ENCODE results near the gene TNS2. TPM values are rescaled to one million over a fixed set of nuclear protein-coding genes. Genes with fewer than 3 reads are reported as not detected.
"Not testable (repeated sequence)": the region's sequence is repeated elsewhere in the genome, so short reads cannot be mapped to it uniquely, and the experiment has no call there.

The TNS2 gene
- total RNA-seq, 2 experiments from 2014 or later, result 0.77 to 2.4 TPM

DNA sequence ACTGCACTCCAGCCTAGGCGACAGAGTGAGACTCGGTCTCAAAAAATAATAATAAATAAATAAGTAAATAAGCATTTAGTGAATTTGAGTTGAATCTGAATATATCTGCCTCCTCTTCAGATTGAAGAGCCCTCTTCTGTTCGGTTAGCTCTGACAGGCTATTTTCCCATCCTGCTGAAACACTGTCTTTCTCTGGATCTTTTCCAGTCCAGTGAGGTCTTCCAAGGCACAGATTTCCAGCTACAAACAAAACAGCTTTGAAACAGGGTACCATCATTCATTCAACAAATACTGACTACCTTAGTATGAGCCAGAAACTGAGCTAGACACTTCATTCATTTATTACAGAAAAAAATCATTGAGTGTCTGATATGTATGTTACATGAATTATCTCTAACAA, 36.5 kb downstream of the TNS2 start:
- Mint-ChIP-seq H3K36me3 (ENCODE audit: low read depth) (no peaks in the 10 kb centered on the region), H3K27me3 (no peaks in the 10 kb centered on the region), H3K4me1 (peaks cover 8% of the 10 kb centered on the region), H3K27ac (no peak overlapping the region), H3K4me3 (no peak overlapping the region), H3K9me3 (ENCODE audit: low read depth) (no peaks in the 10 kb centered on the region)
- ATAC-seq, result no peak
- ChIA-PET CTCF (interaction anchor here (0.6 to 14.8 kb wide), 7 partner anchors 9 to 48 kb away, joined by 3 to 155 read pairs (median 4); partner anchors contain the start of gene SOAT2), POLR2A (no interaction called here)
- DNase-seq, result no peak
- intact Hi-C loops (cut with DNase I, micrococcal nuclease), result no loop called here

GRCh38 chr12:53090105-53090504, 40.2 kb downstream of the TNS2 start:
- Mint-ChIP-seq H3K4me1 (no peaks in the 10 kb centered on the region), H3K27ac (no peak overlapping the region), H3K36me3 (ENCODE audit: low read depth) (no peaks in the 10 kb centered on the region), H3K4me3 (no peak overlapping the region), H3K27me3 (peaks cover 2% of the 10 kb centered on the region), H3K9me3 (ENCODE audit: low read depth) (no peaks in the 10 kb centered on the region)
- intact Hi-C loops (cut with DNase I, micrococcal nuclease), result no loop called here
- ChIA-PET POLR2A (interaction anchor here (0.8 kb wide), 1 partner anchor 28 kb away, joined by 4 read pairs; no protein-coding TSS in a partner anchor), CTCF (interaction anchor here (1.0 to 1.3 kb wide), 2 partner anchors 13 to 24 kb away, joined by 4 to 8 read pairs; partner anchors contain the start of gene SOAT2)
- DNase-seq (no peak), ATAC-seq (no peak)

DNA sequence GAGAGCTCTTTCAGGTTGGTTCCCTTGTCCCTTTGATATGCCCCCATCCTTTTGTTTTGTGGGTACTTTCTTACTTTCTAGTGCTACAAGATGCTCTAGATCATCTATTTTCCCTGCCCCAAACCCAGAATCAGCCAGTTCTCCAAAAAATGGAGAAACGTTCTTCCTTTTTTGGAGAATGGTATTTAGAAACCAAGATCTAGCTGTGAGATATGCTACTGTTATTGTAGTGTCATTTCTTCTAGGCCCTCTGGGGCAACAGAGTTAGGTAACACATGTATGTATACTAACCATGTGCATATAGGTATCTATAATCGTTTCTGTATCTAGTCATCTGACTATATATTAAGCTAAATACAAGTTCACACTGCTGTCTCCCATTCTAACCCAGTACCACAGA, 40.7 kb downstream of the TNS2 start:
- intact Hi-C loops (cut with DNase I, micrococcal nuclease), result no loop called here
- POLR2A ChIA-PET, result interaction anchor here (0.8 kb wide), 1 partner anchor 29 kb away, joined by 4 read pairs; no protein-coding TSS in a partner anchor
- Mint-ChIP-seq H3K4me1 (no peaks in the 10 kb centered on the region), H3K36me3 (ENCODE audit: low read depth) (no peaks in the 10 kb centered on the region), H3K4me3 (no peak overlapping the region), H3K27ac (no peak overlapping the region), H3K9me3 (ENCODE audit: low read depth) (no peaks in the 10 kb centered on the region), H3K27me3 (peaks cover 2% of the 10 kb centered on the region)
- CTCF ChIA-PET, result interaction anchor here (1.0 to 1.3 kb wide), 2 partner anchors 12 to 24 kb away, joined by 4 to 8 read pairs; partner anchors contain the start of gene SOAT2
- no peak for DNase-seq
- no peak for ATAC-seq

DNA sequence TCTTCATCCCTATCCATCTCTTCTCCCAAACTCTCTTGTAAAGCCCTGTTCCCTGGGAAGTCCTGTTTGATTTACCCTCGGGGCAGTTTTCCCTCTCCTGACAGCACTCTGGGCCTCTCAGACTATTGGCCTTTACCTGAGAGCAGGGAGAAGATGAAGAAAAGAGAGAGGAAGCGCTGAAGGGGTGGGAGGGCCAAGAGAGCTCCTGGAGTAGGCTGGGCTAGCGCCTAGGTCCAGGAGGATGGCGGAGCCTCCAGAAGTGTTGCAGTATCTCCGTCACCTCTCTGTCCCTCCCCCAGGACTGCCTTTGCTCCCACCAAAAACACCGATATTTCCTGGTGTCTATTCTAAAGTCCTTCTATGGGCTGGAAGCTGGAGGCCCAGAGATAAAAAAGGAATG, 41.9 kb downstream of the TNS2 start:
- no peak overlapping the region for H3K27ac Mint-ChIP-seq
- no peaks in the 10 kb centered on the region for H3K9me3 Mint-ChIP-seq (ENCODE audit: low read depth)
- DNase-seq (no peak), ATAC-seq (no peak)
- POLR2A ChIA-PET, result interaction anchor here (0.7 kb wide), 1 partner anchor 1188 kb away, joined by 3 read pairs; the partner anchor contains the start of gene CBX5
- no peaks in the 10 kb centered on the region for H3K36me3 Mint-ChIP-seq (ENCODE audit: low read depth)
- H3K4me1 Mint-ChIP-seq, result peaks cover under 1% of the 10 kb centered on the region
- intact Hi-C loops (cut with DNase I, micrococcal nuclease), result no loop called here
- H3K4me3 Mint-ChIP-seq, result no peak overlapping the region
- H3K27me3 Mint-ChIP-seq, result peaks cover 9% of the 10 kb centered on the region
- CTCF ChIA-PET, result interaction anchor here (1.1 to 1.4 kb wide), 2 partner anchors 15 to 26 kb away, joined by 4 to 6 read pairs; no protein-coding TSS in a partner anchor

DNA sequence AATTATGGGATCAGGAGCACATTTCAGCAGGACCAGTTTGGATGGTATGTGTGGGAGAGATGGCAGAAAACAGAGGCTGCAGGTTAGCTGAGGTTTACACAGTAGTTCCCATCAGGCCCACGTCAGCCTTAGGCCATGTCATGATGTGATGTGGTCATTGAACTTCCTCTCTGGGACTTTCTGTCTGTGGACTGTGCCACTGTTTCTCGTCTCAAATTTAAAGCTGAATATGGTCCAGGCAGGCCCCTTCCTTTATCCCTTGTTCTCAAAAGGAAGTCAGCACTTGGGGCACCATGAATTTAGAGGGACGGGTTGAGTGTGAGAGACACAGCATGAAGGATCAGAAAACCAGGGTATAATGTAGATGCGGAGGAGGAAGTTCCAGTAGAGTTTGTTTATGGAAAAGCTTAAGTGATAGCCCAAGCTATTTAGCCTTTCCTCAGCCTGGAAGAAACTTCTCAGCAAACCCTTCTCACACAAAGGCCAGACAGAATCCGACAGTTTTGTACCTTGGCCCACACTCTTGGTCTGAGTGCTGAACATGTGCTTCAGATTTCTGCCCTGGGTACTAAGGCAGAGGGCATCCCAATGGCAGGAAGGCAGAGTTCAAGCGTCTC, 44.0 kb downstream of the TNS2 start:
- Mint-ChIP-seq H3K9me3 (ENCODE audit: low read depth) (no peaks in the 10 kb centered on the region), H3K4me3 (no peak overlapping the region), H3K27me3 (peaks cover 14% of the 10 kb centered on the region), H3K27ac (no peak overlapping the region), H3K4me1 (peaks cover 16% of the 10 kb centered on the region), H3K36me3 (ENCODE audit: low read depth) (no peaks in the 10 kb centered on the region)
- CTCF ChIA-PET, result interaction anchor here (1.0 to 3.4 kb wide), 3 partner anchors 14 to 28 kb away, joined by 4 to 8 read pairs (median 6); partner anchors contain the start of gene SPRYD3
- DNase-seq, result no peak
- POLR2A ChIA-PET, result no interaction called here
- ATAC-seq, result no peak
- intact Hi-C loops (cut with DNase I, micrococcal nuclease), result no loop called here

GRCh38 chr12:53094394-53094787, 44.5 kb downstream of the TNS2 start:
- intact Hi-C loops (cut with DNase I, micrococcal nuclease), result no loop called here
- Mint-ChIP-seq H3K27ac (no peak overlapping the region), H3K4me1 (peaks cover 21% of the 10 kb centered on the region), H3K36me3 (ENCODE audit: low read depth) (no peaks in the 10 kb centered on the region), H3K4me3 (no peak overlapping the region), H3K27me3 (peaks cover 14% of the 10 kb centered on the region), H3K9me3 (ENCODE audit: low read depth) (no peaks in the 10 kb centered on the region)
- ChIA-PET CTCF (interaction anchor here (1.0 to 3.4 kb wide), 3 partner anchors 15 to 29 kb away, joined by 4 to 8 read pairs (median 6); partner anchors contain the start of gene SPRYD3), POLR2A (no interaction called here)
- DNase-seq (no peak), ATAC-seq (no peak)

DNA sequence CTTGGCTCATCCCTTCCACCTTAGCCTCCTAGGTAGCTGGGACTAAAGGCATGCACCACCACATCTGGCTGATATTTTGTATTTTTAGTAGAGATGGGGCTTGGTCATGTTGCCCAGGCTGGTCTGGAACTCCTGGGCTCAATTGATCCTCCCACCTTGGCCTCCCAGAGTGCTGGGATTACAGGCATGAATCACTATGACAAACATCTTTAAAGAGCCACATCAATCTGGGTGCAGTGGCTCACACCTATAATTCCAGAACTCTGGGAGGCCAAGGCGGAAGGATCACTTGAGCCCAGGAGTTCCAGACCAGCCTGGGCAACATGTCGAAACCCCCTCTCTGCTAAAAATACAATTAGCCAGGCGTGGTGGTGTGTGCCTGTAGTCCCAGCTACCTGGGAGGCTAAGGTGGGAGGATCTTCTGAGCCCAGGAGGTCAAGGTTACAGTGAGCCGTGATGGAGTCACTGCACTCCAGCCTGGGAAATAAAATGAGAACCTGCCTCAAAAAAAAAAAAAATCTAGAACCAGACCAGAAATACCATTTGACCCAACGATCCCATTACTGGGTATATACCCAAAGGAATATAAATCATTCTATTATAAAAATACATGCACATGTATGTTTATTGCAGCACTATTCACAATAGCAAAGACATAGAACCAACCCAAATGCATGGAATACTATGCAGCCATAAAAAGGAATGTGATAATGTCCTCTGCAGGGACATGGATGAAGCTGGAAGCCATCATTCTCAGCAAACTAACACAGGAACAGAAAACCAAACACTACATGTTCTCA, 45.1 kb downstream of the TNS2 start:
- intact Hi-C loops (cut with DNase I, micrococcal nuclease); POLR2A ChIA-PET; H3K27ac Mint-ChIP-seq: not testable (repeated sequence)

DNA sequence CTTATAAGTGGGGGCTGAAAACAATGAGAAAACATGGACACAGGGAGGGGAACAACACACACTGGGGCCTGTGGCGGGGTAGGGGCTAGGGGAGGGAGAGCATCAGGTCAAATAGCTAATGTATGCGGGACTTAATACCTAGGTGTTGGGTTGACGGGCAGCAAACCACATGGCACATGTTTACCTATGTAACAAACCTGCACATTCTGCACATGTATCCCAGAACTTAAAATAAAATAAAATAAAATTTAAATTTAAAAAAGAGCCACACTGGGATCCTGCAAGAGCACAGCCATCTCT, 45.7 kb downstream of the TNS2 start:
- Mint-ChIP-seq H3K27me3 (peaks cover 14% of the 10 kb centered on the region), H3K4me1 (peaks cover 22% of the 10 kb centered on the region)
- ATAC-seq; H3K4me3 Mint-ChIP-seq; intact Hi-C loops (cut with DNase I, micrococcal nuclease); DNase-seq; H3K9me3 Mint-ChIP-seq (ENCODE audit: low read depth); H3K27ac Mint-ChIP-seq; POLR2A ChIA-PET; H3K36me3 Mint-ChIP-seq (ENCODE audit: low read depth): not testable (repeated sequence)
- CTCF ChIA-PET, result interaction anchor here (0.5 to 3.4 kb wide), 5 partner anchors 9 to 250 kb away, joined by 3 to 11 read pairs (median 3); partner anchors contain the start of gene SPRYD3

More for the DNA sequence above, 45.1 kb downstream of the TNS2 start:
- not testable (repeated sequence) for ATAC-seq; DNase-seq; H3K4me3 Mint-ChIP-seq; H3K9me3 Mint-ChIP-seq (ENCODE audit: low read depth); H3K36me3 Mint-ChIP-seq (ENCODE audit: low read depth)
- Mint-ChIP-seq H3K27me3 (peaks cover 14% of the 10 kb centered on the region), H3K4me1 (peaks cover 22% of the 10 kb centered on the region)
- CTCF ChIA-PET, result interaction anchor here (0.5 to 3.4 kb wide), 5 partner anchors 8 to 251 kb away, joined by 3 to 11 read pairs (median 6); partner anchors contain the start of gene SPRYD3

DNA sequence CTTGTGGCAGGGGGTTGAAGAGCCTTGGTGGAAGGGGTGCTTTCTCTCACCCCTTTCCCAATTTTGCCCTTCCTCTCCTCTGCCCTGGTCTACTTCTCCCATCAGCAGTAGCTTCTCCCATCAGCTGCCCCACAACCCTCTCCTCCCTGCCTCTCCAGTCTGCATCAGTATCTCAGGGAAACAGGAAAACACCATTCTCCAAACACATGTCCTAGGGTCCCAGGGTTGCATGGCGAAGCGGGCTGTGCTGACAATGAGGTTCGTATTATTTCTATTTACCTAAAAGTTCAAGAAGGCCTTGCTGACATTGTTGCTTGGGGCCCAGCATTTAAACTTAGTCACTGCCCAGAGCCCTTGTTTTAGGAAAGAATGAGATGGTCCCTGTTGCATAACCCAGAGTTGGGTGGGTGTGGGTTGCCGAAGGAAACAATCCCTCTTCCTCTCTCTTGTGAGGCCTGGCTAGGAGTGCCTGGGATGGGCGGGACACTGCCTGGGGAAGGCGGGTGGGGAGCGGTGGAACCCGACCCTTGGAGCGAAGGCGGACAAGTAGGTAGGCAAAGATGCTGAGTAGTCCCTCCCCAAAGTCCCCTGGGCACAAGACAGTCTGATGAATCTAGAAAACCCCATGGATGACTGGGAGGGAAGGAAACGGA, 46.4 kb downstream of the TNS2 start:
- Mint-ChIP-seq H3K4me1 (peaks cover 22% of the 10 kb centered on the region), H3K36me3 (ENCODE audit: low read depth) (no peaks in the 10 kb centered on the region), H3K27me3 (peaks cover 14% of the 10 kb centered on the region), H3K4me3 (no peak overlapping the region), H3K27ac (no peak overlapping the region), H3K9me3 (ENCODE audit: low read depth) (no peaks in the 10 kb centered on the region)
- no peak for DNase-seq
- ATAC-seq, result no peak
- CTCF ChIA-PET, result interaction anchor here (0.5 to 3.4 kb wide), 5 partner anchors 9 to 249 kb away, joined by 3 to 11 read pairs (median 3); partner anchors contain the start of gene SPRYD3
- intact Hi-C loops (cut with DNase I, micrococcal nuclease), result no loop called here
- POLR2A ChIA-PET, result no interaction called here

DNA sequence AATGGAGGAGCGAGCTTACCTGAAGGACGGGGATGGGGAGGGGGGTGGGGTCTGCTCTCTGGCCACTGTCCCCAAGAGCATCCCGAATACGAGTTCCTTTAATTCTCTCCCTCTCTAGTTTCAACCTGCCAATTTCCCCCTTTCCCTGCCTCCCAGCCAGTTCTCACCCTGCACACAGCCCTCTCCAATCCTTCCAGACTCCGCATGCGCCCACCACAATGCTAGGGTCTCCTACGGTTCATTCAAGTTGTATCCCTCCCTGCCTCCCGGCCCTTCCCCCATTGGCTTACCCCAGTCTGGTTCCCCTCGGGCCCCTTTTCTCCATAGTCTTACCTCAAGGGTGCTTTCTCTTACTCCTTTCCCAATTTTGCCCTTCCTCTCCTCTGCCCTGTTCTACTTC, 46.9 kb downstream of the TNS2 start:
- peak overlapping the region; percentile 72 for H3K4me3 Mint-ChIP-seq
- H3K4me1 Mint-ChIP-seq, result peaks cover 23% of the 10 kb centered on the region
- no peak overlapping the region for H3K27ac Mint-ChIP-seq
- no peaks in the 10 kb centered on the region for H3K36me3 Mint-ChIP-seq (ENCODE audit: low read depth)
- DNase-seq (no peak), ATAC-seq (no peak)
- ChIA-PET POLR2A (no interaction called here), CTCF (interaction anchor here (1.8 to 7.5 kb wide), 4 partner anchors 19 to 43 kb away, joined by 11 to 277 read pairs (median 35); partner anchors contain the start of gene SPRYD3)
- peaks cover 14% of the 10 kb centered on the region for H3K27me3 Mint-ChIP-seq
- no peaks in the 10 kb centered on the region for H3K9me3 Mint-ChIP-seq (ENCODE audit: low read depth)
- intact Hi-C loops (cut with DNase I, micrococcal nuclease), result no loop called here

- CTCF ChIA-PET, result interaction anchor here (1.0 to 7.5 kb wide), 6 partner anchors 12 to 818 kb away, joined by 3 to 277 read pairs (median 16); partner anchors contain the start of gene SPRYD3
- H3K27ac Mint-ChIP-seq, result peak overlapping the region; percentile 45
- no peaks in the 10 kb centered on the region for H3K36me3 Mint-ChIP-seq (ENCODE audit: low read depth)
- POLR2A ChIA-PET, result interaction anchor here (2.8 kb wide), 1 partner anchor 17 kb away, joined by 13 read pairs; the partner anchor contains the start of gene SPRYD3
- DNase-seq (no peak), ATAC-seq (no peak)
- H3K27me3 Mint-ChIP-seq, result peaks cover 12% of the 10 kb centered on the region
- intact Hi-C loops (cut with DNase I, micrococcal nuclease), result no loop called here
- no peaks in the 10 kb centered on the region for H3K9me3 Mint-ChIP-seq (ENCODE audit: low read depth)
- H3K4me3 Mint-ChIP-seq, result peak overlapping the region; percentile 72
- peaks cover 25% of the 10 kb centered on the region for H3K4me1 Mint-ChIP-seq
These were observed 47.3 kb downstream of the TNS2 start for GRCh38 chr12:53097207-53097563.
